MM.1S (cell line): ENCODE results near the gene ATP1A4.

Source experiments
- DNase-seq: peaks from one replicate; pipeline ENCODE4 v3.0.0-alpha.2; 2015
- H2AFZ ChIP-seq: fragments of 300-600 bp; sonication (generic); 2 replicates; pipeline ENCODE4 v1.6.0; 2016; ENCODE audit warnings: antibody characterized with exemption, low read length
- H3F3A ChIP-seq: fragments of 300-600 bp; sonication (generic); 2 replicates; pipeline ENCODE4 v1.6.1; 2016; ENCODE audit warnings: mild to moderate bottlenecking, antibody characterized with exemption, low read length, moderate library complexity, mixed read lengths; ENCODE audit not compliant: insufficient read depth
- H3K27ac ChIP-seq: fragments of 300-600 bp; sonication (generic); 2 replicates; pipeline ENCODE4 v1.5.1; 2016; ENCODE audit warnings: mild to moderate bottlenecking, low read length
- H3K27me3 ChIP-seq: fragments of 300-600 bp; sonication (generic); replicated peaks from 2 replicates; pipeline ENCODE4 v1.6.0; 2016; ENCODE audit warnings: low read length; ENCODE audit not compliant: insufficient read depth
- H3K36me3 ChIP-seq: fragments of 300-600 bp; sonication (generic); replicated peaks from 2 replicates; pipeline ENCODE4 v1.6.1; 2016; ENCODE audit warnings: mild to moderate bottlenecking, low read length, mixed read lengths; ENCODE audit not compliant: insufficient read depth
- H3K4me1 ChIP-seq: fragments of 300-600 bp; sonication (generic); 2 replicates; pipeline ENCODE4 v1.6.1; 2016; ENCODE audit warnings: low read length, mixed read lengths
- H3K4me2 ChIP-seq: fragments of 300-600 bp; sonication (generic); 2 replicates; pipeline ENCODE4 v1.6.0; 2016; ENCODE audit warnings: low read depth, low read length
- H3K4me3 ChIP-seq: fragments of 300-600 bp; sonication (generic); 2 replicates; pipeline ENCODE4 v1.5.1; 2016; ENCODE audit warnings: low read length, mixed read lengths
- H3K79me2 ChIP-seq: fragments of 300-600 bp; sonication (generic); 2 replicates; pipeline ENCODE4 v1.6.1; 2016; ENCODE audit warnings: mixed run types, low read length, mixed read lengths
- H3K9ac ChIP-seq: fragments of 300-600 bp; sonication (generic); 2 replicates; pipeline ENCODE4 v1.6.1; 2016; ENCODE audit warnings: low read length, mixed read lengths
- H3K9me2 ChIP-seq: fragments of 300-600 bp; sonication (generic); replicated peaks from 2 replicates; pipeline ENCODE4 v1.6.1; 2016; ENCODE audit warnings: mild to moderate bottlenecking, low read length, mixed read lengths; ENCODE audit not compliant: insufficient read depth
- H3K9me3 ChIP-seq: fragments of 300-600 bp; sonication (generic); replicated peaks from 2 replicates; pipeline ENCODE4 v1.6.1; 2016; ENCODE audit warnings: mild to moderate bottlenecking, low read length, mixed read lengths; ENCODE audit not compliant: insufficient read depth
- H4K20me1 ChIP-seq: fragments of 300-600 bp; sonication (generic); 2 replicates; pipeline ENCODE4 v1.6.1; 2016; ENCODE audit warnings: mild to moderate bottlenecking, low read length, moderate library complexity, mixed read lengths; ENCODE audit not compliant: insufficient read depth
- CTCF ChIP-seq: fragments of 300-600 bp; sonication (generic); IDR thresholded peaks from 2 replicates; pipeline ENCODE4 v1.5.1; 2016; ENCODE audit warnings: antibody characterized with exemption, low read length, mixed read lengths
- EZH2 ChIP-seq: fragments of 300-600 bp; sonication (generic); optimal IDR thresholded peaks from 2 replicates; pipeline ENCODE3; 2017; ENCODE audit warnings: low read depth, mild to moderate bottlenecking, antibody characterized with exemption, low read length, mixed read lengths
- EZH2phosphoT487 ChIP-seq: fragments of 300-600 bp; sonication (generic); IDR thresholded peaks from 2 replicates; pipeline ENCODE4 v1.6.1; 2018; ENCODE audit warnings: antibody characterized with exemption, low read length

ATP1A4 gene

GRCh38 chr1:160131803-160132565 is 19.4 kb upstream of the ATP1A4 start:
- no peak overlapping the region for H3K27ac ChIP-seq
- H3K27me3 ChIP-seq = no peaks in the 10 kb centered on the region
- no peaks in the 10 kb centered on the region for H3K36me3 ChIP-seq
- no peaks in the 10 kb centered on the region for H4K20me1 ChIP-seq
- H3K9me3 ChIP-seq = no peaks in the 10 kb centered on the region
- DNase-seq = no peak
- no peak overlapping the region for H3K4me2 ChIP-seq
- H2AFZ ChIP-seq = no peak overlapping the region
- no peak overlapping the region for H3K4me3 ChIP-seq
- H3K79me2 ChIP-seq = no peaks in the 10 kb centered on the region
- no peaks in the 10 kb centered on the region for H3K4me1 ChIP-seq
- no peaks in the 10 kb centered on the region for H3F3A ChIP-seq
- no peaks in the 10 kb centered on the region for H3K9me2 ChIP-seq
- no peak overlapping the region for H3K9ac ChIP-seq
- TF ChIP-seq EZH2phosphoT487 (no peak), EZH2 (no peak), CTCF (no peak)

- no peak overlapping the region for H3K9ac ChIP-seq
- H3K9me2 ChIP-seq = no peaks in the 10 kb centered on the region
- no peak overlapping the region for H3K27ac ChIP-seq
- no peak overlapping the region for H3K4me2 ChIP-seq
- no peak for DNase-seq
- no peaks in the 10 kb centered on the region for H4K20me1 ChIP-seq
- H3K4me3 ChIP-seq = no peak overlapping the region
- no peaks in the 10 kb centered on the region for H3K36me3 ChIP-seq
- H3K79me2 ChIP-seq = no peaks in the 10 kb centered on the region
- H2AFZ ChIP-seq = no peak overlapping the region
- H3F3A ChIP-seq = no peaks in the 10 kb centered on the region
- H3K9me3 ChIP-seq = no peaks in the 10 kb centered on the region
- H3K27me3 ChIP-seq = no peaks in the 10 kb centered on the region
- H3K4me1 ChIP-seq = no peaks in the 10 kb centered on the region
- TF ChIP-seq EZH2 = no peak
- no peak for TF ChIP-seq CTCF
- no peak for TF ChIP-seq EZH2phosphoT487
Measured at GRCh38 chr1:160133990-160134770, 17.2 kb upstream of the ATP1A4 start.

GRCh38 chr1:160134791-160135572 is 16.4 kb upstream of the ATP1A4 start:
- H3K27me3 ChIP-seq = no peaks in the 10 kb centered on the region
- no peaks in the 10 kb centered on the region for H3K9me2 ChIP-seq
- TF ChIP-seq CTCF (no peak), EZH2phosphoT487 (no peak), EZH2 (no peak)
- no peak overlapping the region for H3K4me3 ChIP-seq
- no peaks in the 10 kb centered on the region for H3K9me3 ChIP-seq
- no peak overlapping the region for H3K9ac ChIP-seq
- DNase-seq = no peak
- no peaks in the 10 kb centered on the region for H3F3A ChIP-seq
- no peak overlapping the region for H3K27ac ChIP-seq
- no peak overlapping the region for H3K4me2 ChIP-seq
- no peaks in the 10 kb centered on the region for H3K4me1 ChIP-seq
- H3K79me2 ChIP-seq = no peaks in the 10 kb centered on the region
- no peaks in the 10 kb centered on the region for H3K36me3 ChIP-seq
- no peak overlapping the region for H2AFZ ChIP-seq
- no peaks in the 10 kb centered on the region for H4K20me1 ChIP-seq
